AG04449 (cell line): ENCODE data around the gene MRPL36.

Experiments
- CTCF ChIA-PET: fragments of 350-600 bp; formaldehyde crosslinking; extraction: SDS; loops from one replicate; lab custom pipeline; 2021; ENCODE audit warnings: antibody characterized with exemption; lab: Yijun Ruan, JAX
- POLR2A ChIA-PET: fragments of 400-600, 350-600 bp; formaldehyde crosslinking; extraction: SDS; loops from one replicate; lab custom pipeline; 2020; ENCODE audit warnings: antibody characterized with exemption, inconsistent platforms; lab: Yijun Ruan, JAX
- DNase-seq: peaks from one replicate; pipeline ENCODE4 v3.0.0-alpha.2; 2010; ENCODE audit warnings: low read depth, low spot score
- H3K4me3 ChIP-seq: 2 replicates; pipeline ENCODE4 v1.5.1; 2011; ENCODE audit warnings: low read depth, mild to moderate bottlenecking, control low read depth, low read length
- TF ChIP-seq, protein P1 (sequence below): IDR thresholded peaks from one replicate; pipeline ENCODE4 v1.5.1; 2011; ENCODE audit warnings: mild to moderate bottlenecking, moderate library complexity, low read length, control low read depth, inconsistent platforms; ENCODE audit not compliant: insufficient read depth; ENCODE audit errors: missing control alignments

The MRPL36 gene

DNA sequence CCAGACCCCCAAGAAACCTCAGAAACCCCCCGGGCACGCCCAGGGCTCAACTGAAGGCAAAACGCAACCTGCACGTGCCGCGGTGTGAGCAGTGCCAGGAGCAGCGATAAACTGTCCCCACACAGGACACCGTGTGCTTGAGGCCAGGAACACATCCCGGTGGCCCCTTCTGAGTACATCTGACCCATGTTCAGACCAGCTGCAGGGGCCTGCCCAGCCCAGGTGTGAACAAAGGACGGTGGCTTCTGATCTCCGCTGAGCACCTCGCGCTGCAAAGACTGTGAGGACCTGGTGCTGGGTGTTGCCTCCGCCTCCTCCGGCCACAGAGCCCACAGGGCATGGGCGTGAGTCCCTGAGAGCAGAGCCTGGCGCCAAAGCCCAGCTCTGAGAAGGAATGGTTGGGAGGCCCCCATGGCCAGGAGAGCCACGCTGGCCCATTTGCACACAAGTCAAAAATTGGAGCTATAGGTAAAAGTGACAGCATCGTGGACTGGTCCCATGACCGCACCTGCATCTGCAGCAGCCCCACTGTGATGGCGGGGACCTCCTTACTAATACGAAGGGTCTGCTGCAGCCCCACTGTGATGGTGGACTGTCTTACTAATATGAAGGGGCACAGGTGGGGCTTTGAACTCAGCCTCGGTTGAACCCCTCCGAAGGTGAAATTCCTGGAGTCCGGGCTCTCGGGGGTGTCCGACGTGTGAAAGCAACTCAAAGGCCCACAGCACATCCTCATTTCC is 33.0 kb upstream of the MRPL36 start:
- TF ChIP-seq, protein P1, sequence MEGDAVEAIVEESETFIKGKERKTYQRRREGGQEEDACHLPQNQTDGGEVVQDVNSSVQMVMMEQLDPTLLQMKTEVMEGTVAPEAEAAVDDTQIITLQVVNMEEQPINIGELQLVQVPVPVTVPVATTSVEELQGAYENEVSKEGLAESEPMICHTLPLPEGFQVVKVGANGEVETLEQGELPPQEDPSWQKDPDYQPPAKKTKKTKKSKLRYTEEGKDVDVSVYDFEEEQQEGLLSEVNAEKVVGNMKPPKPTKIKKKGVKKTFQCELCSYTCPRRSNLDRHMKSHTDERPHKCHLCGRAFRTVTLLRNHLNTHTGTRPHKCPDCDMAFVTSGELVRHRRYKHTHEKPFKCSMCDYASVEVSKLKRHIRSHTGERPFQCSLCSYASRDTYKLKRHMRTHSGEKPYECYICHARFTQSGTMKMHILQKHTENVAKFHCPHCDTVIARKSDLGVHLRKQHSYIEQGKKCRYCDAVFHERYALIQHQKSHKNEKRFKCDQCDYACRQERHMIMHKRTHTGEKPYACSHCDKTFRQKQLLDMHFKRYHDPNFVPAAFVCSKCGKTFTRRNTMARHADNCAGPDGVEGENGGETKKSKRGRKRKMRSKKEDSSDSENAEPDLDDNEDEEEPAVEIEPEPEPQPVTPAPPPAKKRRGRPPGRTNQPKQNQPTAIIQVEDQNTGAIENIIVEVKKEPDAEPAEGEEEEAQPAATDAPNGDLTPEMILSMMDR, result no peak
- DNase-seq, result no peak
- ChIA-PET POLR2A (no interaction called here), CTCF (no interaction called here)
- no peak overlapping the region for H3K4me3 ChIP-seq

DNA sequence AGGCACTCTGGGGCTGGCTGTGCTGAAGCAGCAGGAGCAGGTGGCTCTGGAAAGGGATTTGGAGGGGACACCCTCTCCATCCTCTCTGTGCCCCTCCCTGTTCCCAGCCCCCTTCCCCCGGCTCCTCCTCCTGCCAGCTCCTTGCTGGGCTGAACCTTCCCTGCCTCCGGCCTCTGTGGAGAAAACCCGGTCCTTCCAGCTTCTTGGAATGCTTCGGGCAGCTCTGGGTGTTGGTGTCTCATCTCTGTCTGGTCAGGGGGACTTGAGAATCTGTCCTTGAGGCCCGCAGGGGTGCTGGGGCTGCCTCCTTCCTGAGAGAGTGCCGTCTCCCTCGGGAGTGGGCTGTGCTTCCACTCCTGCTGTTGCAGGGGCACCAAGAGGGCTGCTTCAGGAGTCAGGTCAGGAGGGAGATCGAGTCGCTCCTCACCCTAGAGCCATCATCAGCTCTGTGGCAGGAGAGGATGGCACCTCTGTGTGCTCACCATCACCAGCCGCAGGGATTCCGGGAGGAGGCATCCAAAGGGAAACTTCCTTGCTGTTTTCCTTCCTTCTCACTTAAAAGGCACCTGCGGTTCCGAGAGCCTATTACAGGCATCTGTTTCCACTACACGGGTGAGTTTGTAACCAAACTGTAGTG is 32.2 kb upstream of the MRPL36 start:
- ChIA-PET CTCF (no interaction called here), POLR2A (no interaction called here)
- no peak overlapping the region for H3K4me3 ChIP-seq
- TF ChIP-seq, protein P1, result no peak
- DNase-seq, result no peak

DNA sequence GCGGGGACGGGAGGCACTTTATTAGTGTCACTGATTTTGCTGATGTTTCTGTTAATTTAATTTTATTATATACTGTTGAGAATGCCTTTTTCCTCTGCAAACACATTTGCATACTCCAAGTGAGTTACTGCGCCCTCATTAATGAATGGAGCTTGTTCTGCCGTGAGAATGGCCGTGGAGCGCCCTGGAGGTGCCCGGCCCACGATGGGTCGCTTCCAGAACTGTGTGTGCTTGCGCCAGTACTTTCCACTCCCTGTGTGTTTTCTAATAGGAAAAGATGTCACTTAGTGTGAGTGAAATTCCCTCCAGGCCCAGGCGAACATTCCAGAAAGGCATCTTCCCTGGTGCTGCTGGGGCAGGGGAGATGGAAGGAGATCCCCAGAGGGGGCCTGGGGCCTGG is 31.6 kb upstream of the MRPL36 start:
- TF ChIP-seq, protein P1, result no peak
- POLR2A ChIA-PET, result no interaction called here
- CTCF ChIA-PET, result no interaction called here
- H3K4me3 ChIP-seq, result no peak overlapping the region
- DNase-seq, result no peak

DNA sequence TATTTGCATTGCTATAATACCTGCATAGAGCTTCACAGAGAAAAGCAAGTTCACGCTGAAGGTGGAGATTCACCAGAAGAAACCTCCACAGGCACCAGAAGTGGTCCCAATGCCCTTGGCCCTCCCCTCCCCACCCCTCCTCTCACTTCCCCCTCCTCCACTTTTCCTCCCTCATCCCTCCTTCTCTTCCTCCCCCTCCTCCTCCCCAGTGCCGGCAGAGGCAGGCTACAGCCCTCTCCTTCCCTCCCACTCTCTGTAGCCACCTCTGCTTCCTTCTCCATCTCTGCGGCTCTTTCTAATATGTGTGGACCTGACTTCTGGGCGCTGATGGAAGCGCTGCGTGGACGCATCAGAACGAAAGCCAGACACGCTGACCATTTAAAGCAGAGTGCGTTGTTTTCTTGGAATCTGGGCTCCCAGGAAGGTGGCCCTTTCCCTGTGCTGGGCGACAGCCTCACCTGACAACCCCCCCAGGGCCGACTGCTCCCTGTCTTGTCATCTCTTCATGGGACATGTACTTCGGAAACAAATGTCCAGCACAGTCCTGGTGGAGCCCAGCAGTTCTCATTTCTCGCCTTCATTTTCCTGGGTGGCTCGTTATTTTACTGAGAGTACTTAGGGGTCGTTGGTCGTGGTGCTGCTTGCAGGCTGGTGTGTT is 31.1 kb upstream of the MRPL36 start:
- POLR2A ChIA-PET, result no interaction called here
- DNase-seq, result no peak
- TF ChIP-seq, protein P1, result no peak
- CTCF ChIA-PET, result no interaction called here
- H3K4me3 ChIP-seq, result no peak overlapping the region

DNA sequence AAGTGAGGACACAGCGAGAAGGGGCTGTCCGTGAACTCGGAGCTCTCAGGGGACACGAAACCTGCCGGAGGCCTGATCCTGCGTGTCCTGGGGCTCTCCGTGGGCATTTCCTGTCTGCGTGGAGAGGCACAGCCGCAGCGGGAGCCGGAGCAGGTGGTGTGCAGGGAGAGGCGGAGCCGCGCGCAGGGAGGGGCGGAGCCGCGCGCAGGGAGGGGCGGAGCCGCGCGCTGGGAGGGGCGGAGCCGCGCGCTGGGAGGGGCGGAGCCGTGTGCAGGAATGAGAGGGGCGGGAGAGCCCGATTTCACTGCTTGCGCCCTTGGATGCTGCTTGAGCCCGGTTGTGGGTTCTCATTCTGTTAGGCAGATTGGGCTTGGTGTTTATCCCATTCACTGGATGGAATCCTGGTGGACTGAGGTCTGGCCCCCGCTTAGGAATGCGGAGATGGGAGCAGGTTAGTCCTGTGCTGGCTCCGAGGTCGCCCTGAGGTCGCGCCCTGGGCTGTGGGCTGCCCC is 28.3 kb upstream of the MRPL36 start:
- no peak overlapping the region for H3K4me3 ChIP-seq
- POLR2A ChIA-PET, result no interaction called here
- TF ChIP-seq, protein P1, result no peak
- CTCF ChIA-PET, result interaction anchor here (1.8 kb wide), 1 partner anchor 12 kb away, joined by 3 read pairs; no protein-coding TSS in a partner anchor
- DNase-seq, result no peak
